ENCODE results near the gene SH3RF3. TPM values are rescaled to one million over a fixed set of nuclear protein-coding genes. Genes with fewer than 3 reads are reported as not detected.

Gene SH3RF3
- polyA plus RNA-seq, 1 of the 3 experiments (the other 2 are of a cell fraction): 1.9 TPM

DNA sequence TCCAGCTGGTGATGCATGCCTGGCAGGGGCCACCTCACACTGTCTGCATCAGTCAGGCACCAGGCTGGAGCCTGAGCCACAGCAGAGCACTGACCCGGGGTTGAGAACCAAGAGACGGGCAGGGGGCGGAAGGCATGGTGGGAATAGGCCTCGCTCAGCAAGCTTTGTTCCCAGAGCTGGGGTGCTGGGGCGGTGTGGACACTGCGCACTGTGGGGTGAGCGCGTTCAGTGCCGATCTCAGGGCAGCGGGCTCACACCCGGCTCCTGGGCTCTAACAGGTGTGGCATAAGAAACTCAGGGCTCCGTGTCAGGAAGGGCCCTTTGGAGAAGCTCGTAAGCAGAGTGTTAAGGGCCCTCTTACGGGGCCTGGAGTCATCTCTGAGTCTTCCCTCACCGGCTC lies 15.7 kb downstream of the SH3RF3 start:
- no peaks in the 10 kb centered on the region for H3K27me3 ChIP-seq (ENCODE audit: insufficient read depth)
- H3K79me2 ChIP-seq (ENCODE audit: insufficient read depth): peaks cover 62% of the 10 kb centered on the region
- H3K9me2 ChIP-seq: no peaks in the 10 kb centered on the region
- H3K4me2 ChIP-seq: no peak overlapping the region
- no peaks in the 10 kb centered on the region for H3K36me3 ChIP-seq (replicated peaks in 1 of 2; ENCODE audit: control insufficient read depth in 1 of 2, insufficient read depth in 2 of 2, low read length in 1 of 2)
- TF ChIP-seq JUND (IDR thresholded peaks at IDR 0.05) (no peak), EP300 (IDR thresholded peaks at IDR 0.05; ENCODE audit: borderline replicate concordance in 1 of 2, low read depth in 1 of 2, low read length in 1 of 2) (no peak), RAD21 (IDR thresholded peaks at IDR 0.05; ENCODE audit: low read length) (no peak), SMC3 (IDR thresholded peaks at IDR 0.05; ENCODE audit: low read depth, low read length) (no peak), RXRA (IDR thresholded peaks at IDR 0.05; ENCODE audit: borderline replicate concordance, low read depth) (no peak), FOSL2 (IDR thresholded peaks at IDR 0.05; ENCODE audit: borderline replicate concordance, low read depth) (no peak), RFX5 (IDR thresholded peaks at IDR 0.05; ENCODE audit: low read length) (no peak), EZH2phosphoT487 (IDR thresholded peaks at IDR 0.05; ENCODE audit: borderline replicate concordance, low read depth) (no peak), MEF2A (IDR thresholded peaks at IDR 0.05; ENCODE audit: borderline replicate concordance, low read depth) (no peak)
- TF ChIP-seq, protein P1, sequence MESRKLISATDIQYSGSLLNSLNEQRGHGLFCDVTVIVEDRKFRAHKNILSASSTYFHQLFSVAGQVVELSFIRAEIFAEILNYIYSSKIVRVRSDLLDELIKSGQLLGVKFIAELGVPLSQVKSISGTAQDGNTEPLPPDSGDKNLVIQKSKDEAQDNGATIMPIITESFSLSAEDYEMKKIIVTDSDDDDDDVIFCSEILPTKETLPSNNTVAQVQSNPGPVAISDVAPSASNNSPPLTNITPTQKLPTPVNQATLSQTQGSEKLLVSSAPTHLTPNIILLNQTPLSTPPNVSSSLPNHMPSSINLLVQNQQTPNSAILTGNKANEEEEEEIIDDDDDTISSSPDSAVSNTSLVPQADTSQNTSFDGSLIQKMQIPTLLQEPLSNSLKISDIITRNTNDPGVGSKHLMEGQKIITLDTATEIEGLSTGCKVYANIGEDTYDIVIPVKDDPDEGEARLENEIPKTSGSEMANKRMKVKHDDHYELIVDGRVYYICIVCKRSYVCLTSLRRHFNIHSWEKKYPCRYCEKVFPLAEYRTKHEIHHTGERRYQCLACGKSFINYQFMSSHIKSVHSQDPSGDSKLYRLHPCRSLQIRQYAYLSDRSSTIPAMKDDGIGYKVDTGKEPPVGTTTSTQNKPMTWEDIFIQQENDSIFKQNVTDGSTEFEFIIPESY (IDR thresholded peaks at IDR 0.05; ENCODE audit: borderline replicate concordance, low read depth): no peak
- TF ChIP-seq, protein P2, sequence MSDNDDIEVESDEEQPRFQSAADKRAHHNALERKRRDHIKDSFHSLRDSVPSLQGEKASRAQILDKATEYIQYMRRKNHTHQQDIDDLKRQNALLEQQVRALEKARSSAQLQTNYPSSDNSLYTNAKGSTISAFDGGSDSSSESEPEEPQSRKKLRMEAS (IDR thresholded peaks at IDR 0.05; ENCODE audit: low read depth): no peak
- TF ChIP-seq, protein P3, sequence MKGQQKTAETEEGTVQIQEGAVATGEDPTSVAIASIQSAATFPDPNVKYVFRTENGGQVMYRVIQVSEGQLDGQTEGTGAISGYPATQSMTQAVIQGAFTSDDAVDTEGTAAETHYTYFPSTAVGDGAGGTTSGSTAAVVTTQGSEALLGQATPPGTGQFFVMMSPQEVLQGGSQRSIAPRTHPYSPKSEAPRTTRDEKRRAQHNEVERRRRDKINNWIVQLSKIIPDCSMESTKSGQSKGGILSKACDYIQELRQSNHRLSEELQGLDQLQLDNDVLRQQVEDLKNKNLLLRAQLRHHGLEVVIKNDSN (IDR thresholded peaks at IDR 0.05; ENCODE audit: borderline replicate concordance, low read depth): no peak
- H2AFZ ChIP-seq (ENCODE audit: low read depth): no peak overlapping the region
- peaks cover 0 to under 1% of the 10 kb centered on the region in 2 experiments; a peak in 1 of 4 replicates for H3K4me1 ChIP-seq (ENCODE audit: control insufficient read depth in 1 of 2, insufficient read depth in 2 of 2, low read depth in 1 of 2, low read length in 1 of 2)
- peaks cover 55% of the 10 kb centered on the region for H4K20me1 ChIP-seq (ENCODE audit: insufficient read depth)
- H3K27ac ChIP-seq (ENCODE audit: low read depth in 2 of 2, low read length in 1 of 2): no peak overlapping the region
- CTCF ChIA-PET: interaction anchor here (0.7 kb wide), 1 partner anchor 386 kb away, joined by 3 read pairs; no protein-coding TSS in a partner anchor
- WGBS (ENCODE audit: low lambda C conversion rate): 91% methylated on average over 11 of the region's 15 CpGs
- POLR2A ChIA-PET: no interaction called here
- H3K9ac ChIP-seq: no peak overlapping the region
- no peaks in the 10 kb centered on the region for H3K9me3 ChIP-seq
- no peaks in the 10 kb centered on the region for H3F3A ChIP-seq (replicated peaks; ENCODE audit: insufficient read depth)
- no peak overlapping the region for H3K4me3 ChIP-seq (ENCODE audit: low read depth in 2 of 2, low read length in 1 of 2)
- DNase-seq: no peak

DNA sequence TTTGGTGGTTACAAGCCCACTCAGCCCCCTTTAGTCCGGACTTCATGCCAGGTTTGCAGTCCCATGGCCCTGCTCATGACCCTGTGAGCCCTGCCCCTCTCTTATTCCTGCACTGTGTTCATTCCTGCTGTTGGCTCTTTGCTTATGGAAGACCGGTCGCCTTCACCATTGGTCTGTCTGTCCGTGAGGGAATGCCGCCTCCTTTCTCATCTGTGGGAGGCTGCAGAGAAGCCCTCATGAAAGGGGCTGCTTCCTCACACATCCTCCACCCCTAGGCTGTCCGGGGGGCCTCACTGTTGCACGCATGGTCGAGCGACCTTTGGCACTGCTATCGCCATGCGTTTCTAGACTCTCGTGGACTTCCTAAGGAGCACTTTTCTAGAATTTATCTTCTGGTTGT lies 16.3 kb downstream of the SH3RF3 start:
- Histone ChIP-seq H3K4me2 (no peak overlapping the region), H3K27ac (ENCODE audit: low read depth in 2 of 2, low read length in 1 of 2) (no peak overlapping the region), H3K9me2 (no peaks in the 10 kb centered on the region), H4K20me1 (ENCODE audit: insufficient read depth) (peaks cover 51% of the 10 kb centered on the region), H3K9me3 (no peaks in the 10 kb centered on the region), H2AFZ (ENCODE audit: low read depth) (no peak overlapping the region), H3F3A (replicated peaks; ENCODE audit: insufficient read depth) (no peaks in the 10 kb centered on the region), H3K36me3 (replicated peaks in 1 of 2; ENCODE audit: control insufficient read depth in 1 of 2, insufficient read depth in 2 of 2, low read length in 1 of 2) (no peaks in the 10 kb centered on the region), H3K27me3 (ENCODE audit: insufficient read depth) (no peaks in the 10 kb centered on the region), H3K79me2 (ENCODE audit: insufficient read depth) (peaks cover 65% of the 10 kb centered on the region), H3K4me3 (ENCODE audit: low read depth in 2 of 2, low read length in 1 of 2) (no peak overlapping the region), H3K9ac (no peak overlapping the region), H3K4me1 (ENCODE audit: control insufficient read depth in 1 of 2, insufficient read depth in 2 of 2, low read depth in 1 of 2, low read length in 1 of 2) (no peaks in the 10 kb centered on the region; a peak in 1 of 4 replicates)
- TF ChIP-seq SIN3A (IDR thresholded peaks at IDR 0.05; ENCODE audit: borderline replicate concordance, low read depth, low read length): no peak
- no peak for TF ChIP-seq YY1 (IDR thresholded peaks at IDR 0.05; ENCODE audit: low read depth)
- TF ChIP-seq TEAD4 (IDR thresholded peaks at IDR 0.05; ENCODE audit: borderline replicate concordance, insufficient read depth): no peak
- TF ChIP-seq ELF1 (IDR thresholded peaks at IDR 0.05): no peak
- TF ChIP-seq GABPA (IDR thresholded peaks at IDR 0.05; ENCODE audit: low read depth): no peak
- TF ChIP-seq RAD21 (IDR thresholded peaks at IDR 0.05; ENCODE audit: low read length): no peak
- no peak for TF ChIP-seq FOXJ3 (CRISPR knock-in tag; IDR thresholded peaks at IDR 0.05)
- TF ChIP-seq GATA2 (CRISPR knock-in tag; IDR thresholded peaks at IDR 0.05): no peak
- no peak for TF ChIP-seq TAF1 (IDR thresholded peaks at IDR 0.05; ENCODE audit: borderline replicate concordance, low read depth, low read length)
- TF ChIP-seq, protein P4, sequence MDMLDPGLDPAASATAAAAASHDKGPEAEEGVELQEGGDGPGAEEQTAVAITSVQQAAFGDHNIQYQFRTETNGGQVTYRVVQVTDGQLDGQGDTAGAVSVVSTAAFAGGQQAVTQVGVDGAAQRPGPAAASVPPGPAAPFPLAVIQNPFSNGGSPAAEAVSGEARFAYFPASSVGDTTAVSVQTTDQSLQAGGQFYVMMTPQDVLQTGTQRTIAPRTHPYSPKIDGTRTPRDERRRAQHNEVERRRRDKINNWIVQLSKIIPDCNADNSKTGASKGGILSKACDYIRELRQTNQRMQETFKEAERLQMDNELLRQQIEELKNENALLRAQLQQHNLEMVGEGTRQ (IDR thresholded peaks at IDR 0.05; ENCODE audit: borderline replicate concordance, low read depth, low read length): no peak
- no peak for TF ChIP-seq JUND (IDR thresholded peaks at IDR 0.05)
- TF ChIP-seq, protein P5, sequence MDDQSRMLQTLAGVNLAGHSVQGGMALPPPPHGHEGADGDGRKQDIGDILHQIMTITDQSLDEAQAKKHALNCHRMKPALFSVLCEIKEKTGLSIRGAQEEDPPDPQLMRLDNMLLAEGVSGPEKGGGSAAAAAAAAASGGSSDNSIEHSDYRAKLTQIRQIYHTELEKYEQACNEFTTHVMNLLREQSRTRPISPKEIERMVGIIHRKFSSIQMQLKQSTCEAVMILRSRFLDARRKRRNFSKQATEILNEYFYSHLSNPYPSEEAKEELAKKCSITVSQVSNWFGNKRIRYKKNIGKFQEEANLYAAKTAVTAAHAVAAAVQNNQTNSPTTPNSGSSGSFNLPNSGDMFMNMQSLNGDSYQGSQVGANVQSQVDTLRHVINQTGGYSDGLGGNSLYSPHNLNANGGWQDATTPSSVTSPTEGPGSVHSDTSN (IDR thresholded peaks at IDR 0.05): no peak
- no peak for TF ChIP-seq MEF2A (IDR thresholded peaks at IDR 0.05; ENCODE audit: borderline replicate concordance, low read depth)
- TF ChIP-seq EZH2phosphoT487 (IDR thresholded peaks at IDR 0.05; ENCODE audit: borderline replicate concordance, low read depth): no peak
- TF ChIP-seq NFIC (IDR thresholded peaks at IDR 0.05; ENCODE audit: borderline replicate concordance): no peak
- WGBS (ENCODE audit: low lambda C conversion rate): 84% methylated on average over 10 of the region's 12 CpGs
- ChIA-PET POLR2A (no interaction called here), CTCF (interaction anchor here (0.5 kb wide), 1 partner anchor 331 kb away, joined by 3 read pairs; no protein-coding TSS in a partner anchor)
- no peak for DNase-seq

Measured in SK-N-SH (cell line).